ENCODE data around the gene SUSD1.

The SUSD1 gene

DNA sequence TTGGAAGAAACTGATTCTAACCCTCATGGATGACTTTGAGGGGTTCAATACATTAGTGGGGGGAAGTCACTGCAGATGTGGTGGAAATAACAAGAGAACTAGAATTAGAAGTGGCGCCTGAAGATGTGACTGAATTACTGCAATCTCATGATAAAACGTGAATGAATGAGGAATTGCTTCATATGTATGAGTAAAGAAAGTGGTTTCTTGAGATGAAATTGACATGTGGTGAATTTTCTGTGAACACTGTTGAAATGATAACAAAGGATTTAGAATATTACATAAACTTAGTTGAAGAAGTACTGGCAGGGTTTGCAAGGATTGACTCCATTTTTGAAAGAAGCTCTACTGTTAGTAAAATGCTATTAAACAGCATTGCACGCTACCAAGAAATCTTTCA is 165.4 kb downstream of the SUSD1 start:
- TF ChIP-seq FOXM1 (IDR thresholded peaks at IDR 0.05; ENCODE audit: borderline replicate concordance, low read depth) (no peak), EGR1 (IDR thresholded peaks at IDR 0.05) (no peak), RAD21 (IDR thresholded peaks at IDR 0.05; ENCODE audit: low read depth) (no peak), TAF1 (IDR thresholded peaks at IDR 0.05; ENCODE audit: low read depth) (no peak), TCF12 (IDR thresholded peaks at IDR 0.05; ENCODE audit: low read depth) (no peak), TEAD4 (IDR thresholded peaks at IDR 0.05) (no peak), CEBPB (IDR thresholded peaks at IDR 0.05) (no peak), ZBTB7A (IDR thresholded peaks at IDR 0.05; ENCODE audit: low read depth) (no peak), NFIC (IDR thresholded peaks at IDR 0.05) (no peak), EP300 (IDR thresholded peaks at IDR 0.05; ENCODE audit: borderline replicate concordance) (no peak), YY1 (IDR thresholded peaks at IDR 0.05; ENCODE audit: low read depth) (no peak), CREB1 (IDR thresholded peaks at IDR 0.05; ENCODE audit: low read depth) (no peak)
- TF ChIP-seq, protein P1, sequence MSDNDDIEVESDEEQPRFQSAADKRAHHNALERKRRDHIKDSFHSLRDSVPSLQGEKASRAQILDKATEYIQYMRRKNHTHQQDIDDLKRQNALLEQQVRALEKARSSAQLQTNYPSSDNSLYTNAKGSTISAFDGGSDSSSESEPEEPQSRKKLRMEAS (IDR thresholded peaks at IDR 0.05), result no peak
- TF ChIP-seq, protein P2, sequence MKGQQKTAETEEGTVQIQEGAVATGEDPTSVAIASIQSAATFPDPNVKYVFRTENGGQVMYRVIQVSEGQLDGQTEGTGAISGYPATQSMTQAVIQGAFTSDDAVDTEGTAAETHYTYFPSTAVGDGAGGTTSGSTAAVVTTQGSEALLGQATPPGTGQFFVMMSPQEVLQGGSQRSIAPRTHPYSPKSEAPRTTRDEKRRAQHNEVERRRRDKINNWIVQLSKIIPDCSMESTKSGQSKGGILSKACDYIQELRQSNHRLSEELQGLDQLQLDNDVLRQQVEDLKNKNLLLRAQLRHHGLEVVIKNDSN (IDR thresholded peaks at IDR 0.05), result no peak
- TF ChIP-seq, protein P3, sequence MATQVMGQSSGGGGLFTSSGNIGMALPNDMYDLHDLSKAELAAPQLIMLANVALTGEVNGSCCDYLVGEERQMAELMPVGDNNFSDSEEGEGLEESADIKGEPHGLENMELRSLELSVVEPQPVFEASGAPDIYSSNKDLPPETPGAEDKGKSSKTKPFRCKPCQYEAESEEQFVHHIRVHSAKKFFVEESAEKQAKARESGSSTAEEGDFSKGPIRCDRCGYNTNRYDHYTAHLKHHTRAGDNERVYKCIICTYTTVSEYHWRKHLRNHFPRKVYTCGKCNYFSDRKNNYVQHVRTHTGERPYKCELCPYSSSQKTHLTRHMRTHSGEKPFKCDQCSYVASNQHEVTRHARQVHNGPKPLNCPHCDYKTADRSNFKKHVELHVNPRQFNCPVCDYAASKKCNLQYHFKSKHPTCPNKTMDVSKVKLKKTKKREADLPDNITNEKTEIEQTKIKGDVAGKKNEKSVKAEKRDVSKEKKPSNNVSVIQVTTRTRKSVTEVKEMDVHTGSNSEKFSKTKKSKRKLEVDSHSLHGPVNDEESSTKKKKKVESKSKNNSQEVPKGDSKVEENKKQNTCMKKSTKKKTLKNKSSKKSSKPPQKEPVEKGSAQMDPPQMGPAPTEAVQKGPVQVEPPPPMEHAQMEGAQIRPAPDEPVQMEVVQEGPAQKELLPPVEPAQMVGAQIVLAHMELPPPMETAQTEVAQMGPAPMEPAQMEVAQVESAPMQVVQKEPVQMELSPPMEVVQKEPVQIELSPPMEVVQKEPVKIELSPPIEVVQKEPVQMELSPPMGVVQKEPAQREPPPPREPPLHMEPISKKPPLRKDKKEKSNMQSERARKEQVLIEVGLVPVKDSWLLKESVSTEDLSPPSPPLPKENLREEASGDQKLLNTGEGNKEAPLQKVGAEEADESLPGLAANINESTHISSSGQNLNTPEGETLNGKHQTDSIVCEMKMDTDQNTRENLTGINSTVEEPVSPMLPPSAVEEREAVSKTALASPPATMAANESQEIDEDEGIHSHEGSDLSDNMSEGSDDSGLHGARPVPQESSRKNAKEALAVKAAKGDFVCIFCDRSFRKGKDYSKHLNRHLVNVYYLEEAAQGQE (IDR thresholded peaks at IDR 0.05; ENCODE audit: low read depth), result no peak

DNA sequence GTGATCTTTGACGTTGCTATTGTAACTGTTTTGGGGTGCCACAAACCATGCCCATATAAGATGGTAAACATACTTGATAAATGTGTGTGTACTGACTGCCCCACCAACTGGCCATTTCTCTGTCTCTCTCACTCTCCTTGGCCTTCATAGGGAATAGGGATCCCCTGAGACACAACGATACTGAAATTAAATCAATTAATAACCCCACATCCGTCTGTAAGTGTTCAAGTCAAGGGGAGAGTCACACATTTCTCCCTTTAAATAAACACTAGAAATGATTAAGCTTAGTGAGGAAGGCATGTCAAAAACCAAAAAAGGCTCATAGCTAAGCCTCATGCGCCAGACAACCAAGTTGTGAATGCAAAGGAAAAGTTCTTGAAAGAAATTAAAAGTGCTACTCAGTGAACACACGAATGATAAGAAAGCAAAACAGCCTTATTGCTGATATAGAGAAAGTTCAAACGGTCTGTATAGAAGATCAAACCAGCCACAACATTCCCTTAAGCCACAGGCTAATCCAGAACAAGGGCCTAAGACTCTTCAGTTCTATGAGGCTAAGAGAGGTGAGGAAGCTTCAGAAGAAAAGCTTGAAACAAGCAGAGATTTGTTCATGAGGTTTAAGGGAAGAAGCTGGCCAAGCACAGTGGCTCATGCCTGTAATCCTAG is 167.4 kb downstream of the SUSD1 start:
- TF ChIP-seq, protein P3 (IDR thresholded peaks at IDR 0.05; ENCODE audit: low read depth), result no peak

DNA sequence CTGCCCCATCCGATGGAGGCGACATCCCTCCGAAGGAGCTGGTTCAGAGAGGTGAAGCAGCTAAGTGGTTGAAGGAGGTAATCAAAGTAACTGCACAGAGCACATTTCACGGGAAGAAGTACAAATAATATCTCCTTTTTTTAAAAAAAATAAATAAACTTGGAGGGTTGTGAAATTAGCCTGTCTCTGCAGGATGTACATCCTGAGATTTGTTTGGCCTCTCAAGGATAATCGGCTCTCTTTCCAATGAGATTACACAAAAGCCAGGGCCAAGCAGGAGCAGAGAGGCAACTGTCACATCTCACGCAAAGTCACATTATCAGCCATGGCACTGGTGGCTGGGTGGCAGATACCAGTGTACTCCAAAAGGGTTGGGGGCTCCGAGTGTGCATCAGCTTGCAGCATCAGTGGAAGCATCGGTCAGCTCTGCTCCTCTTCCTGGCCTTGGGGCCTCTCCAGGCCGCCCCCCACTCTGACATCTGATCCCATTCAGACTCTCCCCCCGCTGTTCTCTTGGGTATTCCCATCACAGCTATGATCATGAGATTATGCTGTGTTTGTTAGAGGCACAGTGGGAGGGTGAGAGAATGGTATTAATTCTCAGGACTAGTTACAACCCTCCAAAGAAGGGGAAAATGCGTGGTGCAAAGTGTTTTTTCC is 168.6 kb downstream of the SUSD1 start:
- TF ChIP-seq, protein P1 (IDR thresholded peaks at IDR 0.05), result no peak

DNA sequence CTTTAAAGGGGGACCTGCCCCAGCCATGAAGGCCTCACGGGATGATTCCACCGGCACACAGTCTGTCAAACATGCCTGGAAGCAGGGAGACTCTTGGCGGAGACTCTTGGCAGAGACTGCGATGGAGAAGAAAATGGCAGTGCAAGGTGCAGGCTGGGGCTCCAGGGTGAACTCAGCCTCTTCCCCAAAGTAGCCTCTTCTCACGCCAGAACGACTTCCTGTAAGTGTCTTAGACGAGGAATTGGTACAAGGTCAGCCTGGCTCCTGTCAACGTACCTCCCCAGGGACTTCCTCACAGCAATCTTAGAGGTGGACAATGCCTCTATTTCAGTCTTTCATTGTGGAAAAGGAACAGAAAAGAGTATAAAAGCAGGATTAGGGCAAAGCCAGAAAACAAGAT is 169.2 kb downstream of the SUSD1 start:
- TF ChIP-seq TAF1 (IDR thresholded peaks at IDR 0.05; ENCODE audit: low read depth) (no peak), CREB1 (IDR thresholded peaks at IDR 0.05; ENCODE audit: low read depth) (no peak), YY1 (IDR thresholded peaks at IDR 0.05; ENCODE audit: low read depth) (no peak), CEBPB (IDR thresholded peaks at IDR 0.05) (no peak), RAD21 (IDR thresholded peaks at IDR 0.05; ENCODE audit: low read depth) (no peak), EGR1 (IDR thresholded peaks at IDR 0.05) (no peak), TEAD4 (IDR thresholded peaks at IDR 0.05) (no peak), FOXM1 (IDR thresholded peaks at IDR 0.05; ENCODE audit: borderline replicate concordance, low read depth) (no peak), ZBTB7A (IDR thresholded peaks at IDR 0.05; ENCODE audit: low read depth) (no peak), EP300 (IDR thresholded peaks at IDR 0.05; ENCODE audit: borderline replicate concordance) (no peak), NFIC (IDR thresholded peaks at IDR 0.05) (no peak), TCF12 (IDR thresholded peaks at IDR 0.05; ENCODE audit: low read depth) (no peak)
- TF ChIP-seq, protein P1 (IDR thresholded peaks at IDR 0.05), result no peak
- TF ChIP-seq, protein P3 (IDR thresholded peaks at IDR 0.05; ENCODE audit: low read depth), result no peak
- TF ChIP-seq, protein P2 (IDR thresholded peaks at IDR 0.05), result no peak
